Measurements from ENCODE around the gene ZNF322. TPM values are rescaled to one million over a fixed set of nuclear protein-coding genes. Genes with fewer than 3 reads are reported as not detected.

Gene ZNF322
- total RNA-seq, 1 donor from 2014 or later: 47.5 TPM

GRCh38 chr6:26640806-26641205 is 18.7 kb downstream of the ZNF322 start:
- H3K27ac Mint-ChIP-seq (ENCODE audit: unreplicated experiment): no peak overlapping the region
- no peaks in the 10 kb centered on the region for H3K27me3 Mint-ChIP-seq (ENCODE audit: low read depth)
- peaks cover 38% of the 10 kb centered on the region for H3K9me3 Mint-ChIP-seq
- no peak for DNase-seq (ENCODE audit: low read depth, low spot score)
- H3K4me1 Mint-ChIP-seq: no peaks in the 10 kb centered on the region
- TF ChIP-seq CTCF (conservative IDR thresholded peaks at IDR 0.05): no peak
- peaks cover 66% of the 10 kb centered on the region for H3K36me3 Mint-ChIP-seq (ENCODE audit: low read depth)
- no peak overlapping the region for H3K4me3 Mint-ChIP-seq

- no peak overlapping the region for H3K4me3 Mint-ChIP-seq
- no peak overlapping the region for H3K27ac Mint-ChIP-seq (ENCODE audit: unreplicated experiment)
- DNase-seq (ENCODE audit: low read depth, low spot score): no peak
- no peaks in the 10 kb centered on the region for H3K4me1 Mint-ChIP-seq
- H3K27me3 Mint-ChIP-seq (ENCODE audit: low read depth): peaks cover 2% of the 10 kb centered on the region
- TF ChIP-seq CTCF (conservative IDR thresholded peaks at IDR 0.05): no peak
- peaks cover 38% of the 10 kb centered on the region for H3K36me3 Mint-ChIP-seq (ENCODE audit: low read depth)
- peaks cover 16% of the 10 kb centered on the region for H3K9me3 Mint-ChIP-seq
Observed at GRCh38 chr6:26629359-26629758, 30.2 kb downstream of the ZNF322 start.

- H3K27me3 Mint-ChIP-seq (ENCODE audit: low read depth): peaks cover 2% of the 10 kb centered on the region
- H3K9me3 Mint-ChIP-seq: peaks cover 16% of the 10 kb centered on the region
- H3K4me3 Mint-ChIP-seq: no peak overlapping the region
- TF ChIP-seq CTCF (conservative IDR thresholded peaks at IDR 0.05): no peak
- H3K4me1 Mint-ChIP-seq: no peaks in the 10 kb centered on the region
- no peak for DNase-seq (ENCODE audit: low read depth, low spot score)
- no peak overlapping the region for H3K27ac Mint-ChIP-seq (ENCODE audit: unreplicated experiment)
- peaks cover 25% of the 10 kb centered on the region for H3K36me3 Mint-ChIP-seq (ENCODE audit: low read depth)
Observed at GRCh38 chr6:26627843-26628242, 31.7 kb downstream of the ZNF322 start.

- Mint-ChIP-seq H3K4me1 (no peaks in the 10 kb centered on the region), H3K27ac (ENCODE audit: unreplicated experiment) (no peak overlapping the region), H3K4me3 (no peak overlapping the region), H3K9me3 (peaks cover 13% of the 10 kb centered on the region), H3K27me3 (ENCODE audit: low read depth) (peaks cover 14% of the 10 kb centered on the region), H3K36me3 (ENCODE audit: low read depth) (peaks cover 14% of the 10 kb centered on the region)
- TF ChIP-seq CTCF (conservative IDR thresholded peaks at IDR 0.05): no peak
- DNase-seq (ENCODE audit: low read depth, low spot score): no peak
Observed at GRCh38 chr6:26624557-26624956, 35.0 kb downstream of the ZNF322 start.

- H3K4me3 Mint-ChIP-seq: no peak overlapping the region
- H3K27ac Mint-ChIP-seq (ENCODE audit: unreplicated experiment): no peak overlapping the region
- no peak for TF ChIP-seq CTCF (conservative IDR thresholded peaks at IDR 0.05)
- H3K27me3 Mint-ChIP-seq (ENCODE audit: low read depth): peaks cover 14% of the 10 kb centered on the region
- peaks cover 8% of the 10 kb centered on the region for H3K36me3 Mint-ChIP-seq (ENCODE audit: low read depth)
- H3K9me3 Mint-ChIP-seq: peaks cover 8% of the 10 kb centered on the region
- no peaks in the 10 kb centered on the region for H3K4me1 Mint-ChIP-seq
- no peak for DNase-seq (ENCODE audit: low read depth, low spot score)
Observed at GRCh38 chr6:26623339-26623859, 36.1 kb downstream of the ZNF322 start.
